ENCODE data around the gene PRDM16.

Gene PRDM16

GRCh38 chr1:3155056-3155925, 86.3 kb downstream of the PRDM16 start:
- no peak for TF ChIP-seq ESRRG (CRISPR knock-in tag; IDR thresholded peaks at IDR 0.05)
- TF ChIP-seq, protein P1, sequence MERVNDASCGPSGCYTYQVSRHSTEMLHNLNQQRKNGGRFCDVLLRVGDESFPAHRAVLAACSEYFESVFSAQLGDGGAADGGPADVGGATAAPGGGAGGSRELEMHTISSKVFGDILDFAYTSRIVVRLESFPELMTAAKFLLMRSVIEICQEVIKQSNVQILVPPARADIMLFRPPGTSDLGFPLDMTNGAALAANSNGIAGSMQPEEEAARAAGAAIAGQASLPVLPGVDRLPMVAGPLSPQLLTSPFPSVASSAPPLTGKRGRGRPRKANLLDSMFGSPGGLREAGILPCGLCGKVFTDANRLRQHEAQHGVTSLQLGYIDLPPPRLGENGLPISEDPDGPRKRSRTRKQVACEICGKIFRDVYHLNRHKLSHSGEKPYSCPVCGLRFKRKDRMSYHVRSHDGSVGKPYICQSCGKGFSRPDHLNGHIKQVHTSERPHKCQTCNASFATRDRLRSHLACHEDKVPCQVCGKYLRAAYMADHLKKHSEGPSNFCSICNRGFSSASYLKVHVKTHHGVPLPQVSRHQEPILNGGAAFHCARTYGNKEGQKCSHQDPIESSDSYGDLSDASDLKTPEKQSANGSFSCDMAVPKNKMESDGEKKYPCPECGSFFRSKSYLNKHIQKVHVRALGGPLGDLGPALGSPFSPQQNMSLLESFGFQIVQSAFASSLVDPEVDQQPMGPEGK (CRISPR knock-in tag; IDR thresholded peaks at IDR 0.05; ENCODE audit: borderline replicate concordance) = no peak
- no peak for TF ChIP-seq TSHZ2 (CRISPR knock-in tag; IDR thresholded peaks at IDR 0.05)
- TF ChIP-seq RARB (CRISPR knock-in tag; IDR thresholded peaks at IDR 0.05) = no peak
- no peak for TF ChIP-seq CSDC2 (CRISPR knock-in tag; IDR thresholded peaks at IDR 0.05)
- no peak for TF ChIP-seq ZC3H10 (CRISPR knock-in tag; IDR thresholded peaks at IDR 0.05)
- TF ChIP-seq, protein P2, sequence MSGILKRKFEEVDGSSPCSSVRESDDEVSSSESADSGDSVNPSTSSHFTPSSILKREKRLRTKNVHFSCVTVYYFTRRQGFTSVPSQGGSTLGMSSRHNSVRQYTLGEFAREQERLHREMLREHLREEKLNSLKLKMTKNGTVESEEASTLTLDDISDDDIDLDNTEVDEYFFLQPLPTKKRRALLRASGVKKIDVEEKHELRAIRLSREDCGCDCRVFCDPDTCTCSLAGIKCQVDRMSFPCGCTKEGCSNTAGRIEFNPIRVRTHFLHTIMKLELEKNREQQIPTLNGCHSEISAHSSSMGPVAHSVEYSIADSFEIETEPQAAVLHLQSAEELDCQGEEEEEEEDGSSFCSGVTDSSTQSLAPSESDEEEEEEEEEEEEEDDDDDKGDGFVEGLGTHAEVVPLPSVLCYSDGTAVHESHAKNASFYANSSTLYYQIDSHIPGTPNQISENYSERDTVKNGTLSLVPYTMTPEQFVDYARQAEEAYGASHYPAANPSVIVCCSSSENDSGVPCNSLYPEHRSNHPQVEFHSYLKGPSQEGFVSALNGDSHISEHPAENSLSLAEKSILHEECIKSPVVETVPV (CRISPR knock-in tag; IDR thresholded peaks at IDR 0.05) = no peak
- TF ChIP-seq BACH2 (CRISPR knock-in tag; IDR thresholded peaks at IDR 0.05; ENCODE audit: borderline replicate concordance) = no peak
- no peak for TF ChIP-seq PPARA (CRISPR knock-in tag; IDR thresholded peaks at IDR 0.05; ENCODE audit: borderline replicate concordance)
- no peak for TF ChIP-seq ZNF8 (CRISPR knock-in tag; IDR thresholded peaks at IDR 0.05)
- no peak for TF ChIP-seq TOX (CRISPR knock-in tag; IDR thresholded peaks at IDR 0.05; ENCODE audit: borderline replicate concordance)
- no peak for TF ChIP-seq ZFP30 (CRISPR knock-in tag; IDR thresholded peaks at IDR 0.05)
- no peak for TF ChIP-seq ARNTL (CRISPR knock-in tag; IDR thresholded peaks at IDR 0.05; ENCODE audit: borderline replicate concordance, low read depth)
- no peak for ATAC-seq

DNA sequence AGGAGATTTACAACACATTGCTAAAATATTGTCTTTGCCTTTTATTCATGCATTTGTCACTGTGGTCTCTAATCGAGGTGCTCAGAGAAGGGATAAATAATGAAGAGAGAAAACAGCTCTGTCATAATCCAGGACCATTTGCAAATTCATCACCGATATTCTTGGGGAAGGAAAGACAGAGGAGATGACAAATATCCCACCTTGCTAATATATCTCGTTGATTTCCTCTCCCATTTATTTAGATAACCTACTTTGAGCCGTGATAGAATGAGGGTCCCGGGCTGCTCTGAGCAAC, 86.9 kb downstream of the PRDM16 start:
- TF ChIP-seq TSHZ2 (CRISPR knock-in tag; IDR thresholded peaks at IDR 0.05) = no peak
- TF ChIP-seq, protein P1 (CRISPR knock-in tag; IDR thresholded peaks at IDR 0.05; ENCODE audit: borderline replicate concordance) = no peak
- no peak for TF ChIP-seq ZNF70 (CRISPR knock-in tag; IDR thresholded peaks at IDR 0.05)
- no peak for TF ChIP-seq ZNF8 (CRISPR knock-in tag; IDR thresholded peaks at IDR 0.05)
- TF ChIP-seq TOX (CRISPR knock-in tag; IDR thresholded peaks at IDR 0.05; ENCODE audit: borderline replicate concordance) = no peak
- no peak for TF ChIP-seq ZFP30 (CRISPR knock-in tag; IDR thresholded peaks at IDR 0.05)
- no peak for TF ChIP-seq SNAI2 (CRISPR knock-in tag; IDR thresholded peaks at IDR 0.05)
- TF ChIP-seq RARB (CRISPR knock-in tag; IDR thresholded peaks at IDR 0.05) = no peak
- TF ChIP-seq OSR1 (CRISPR knock-in tag; IDR thresholded peaks at IDR 0.05) = no peak
- no peak for TF ChIP-seq CREB5 (CRISPR knock-in tag; IDR thresholded peaks at IDR 0.05; ENCODE audit: low read depth)
- TF ChIP-seq ZNF565 (CRISPR knock-in tag; conservative IDR thresholded peaks at IDR 0.05; ENCODE audit: low read depth) = no peak
- TF ChIP-seq ESRRG (CRISPR knock-in tag; IDR thresholded peaks at IDR 0.05) = no peak
- TF ChIP-seq POU6F1 (CRISPR knock-in tag; IDR thresholded peaks at IDR 0.05; ENCODE audit: borderline replicate concordance, low read depth) = no peak
- TF ChIP-seq GLIS3 (CRISPR knock-in tag; IDR thresholded peaks at IDR 0.05) = no peak
- TF ChIP-seq PPARA (CRISPR knock-in tag; IDR thresholded peaks at IDR 0.05; ENCODE audit: borderline replicate concordance) = no peak
- no peak for TF ChIP-seq BACH2 (CRISPR knock-in tag; IDR thresholded peaks at IDR 0.05; ENCODE audit: borderline replicate concordance)
- no peak for TF ChIP-seq ARNTL (CRISPR knock-in tag; IDR thresholded peaks at IDR 0.05; ENCODE audit: borderline replicate concordance, low read depth)
- TF ChIP-seq ZFP3 (CRISPR knock-in tag; IDR thresholded peaks at IDR 0.05) = no peak
- TF ChIP-seq, protein P2 (CRISPR knock-in tag; IDR thresholded peaks at IDR 0.05) = no peak
- no peak for ATAC-seq
